ENCODE results near the gene PNLIP. TPM values are rescaled to one million over a fixed set of nuclear protein-coding genes. Genes with fewer than 3 reads are reported as not detected.

The PNLIP gene
- total RNA-seq, 4 donors from 2014 or later: not detected

DNA sequence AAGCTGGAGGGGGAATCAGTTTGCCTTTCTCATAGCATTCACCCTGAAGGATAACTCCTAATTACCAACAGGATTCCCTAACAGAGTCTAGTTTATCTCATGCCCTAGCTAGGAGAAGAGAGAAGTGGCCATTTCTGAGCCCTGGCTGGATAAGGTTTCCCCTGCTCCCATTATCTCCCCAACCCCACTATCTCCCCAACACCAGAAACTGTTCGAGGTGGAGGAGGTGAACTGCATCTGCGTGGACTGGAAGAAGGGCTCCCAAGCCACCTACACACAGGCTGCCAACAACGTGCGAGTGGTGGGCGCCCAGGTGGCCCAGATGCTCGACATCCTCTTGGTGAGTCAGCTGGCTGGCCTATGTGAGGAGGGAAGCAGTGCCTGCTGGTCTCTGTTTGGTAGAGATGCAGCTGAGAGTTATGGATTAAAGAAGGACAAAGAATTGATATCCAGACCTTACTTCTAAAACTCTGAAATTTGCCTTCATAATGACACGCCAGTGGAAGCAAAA lies 48.8 kb downstream of the PNLIP start:
- TF ChIP-seq, protein P1, sequence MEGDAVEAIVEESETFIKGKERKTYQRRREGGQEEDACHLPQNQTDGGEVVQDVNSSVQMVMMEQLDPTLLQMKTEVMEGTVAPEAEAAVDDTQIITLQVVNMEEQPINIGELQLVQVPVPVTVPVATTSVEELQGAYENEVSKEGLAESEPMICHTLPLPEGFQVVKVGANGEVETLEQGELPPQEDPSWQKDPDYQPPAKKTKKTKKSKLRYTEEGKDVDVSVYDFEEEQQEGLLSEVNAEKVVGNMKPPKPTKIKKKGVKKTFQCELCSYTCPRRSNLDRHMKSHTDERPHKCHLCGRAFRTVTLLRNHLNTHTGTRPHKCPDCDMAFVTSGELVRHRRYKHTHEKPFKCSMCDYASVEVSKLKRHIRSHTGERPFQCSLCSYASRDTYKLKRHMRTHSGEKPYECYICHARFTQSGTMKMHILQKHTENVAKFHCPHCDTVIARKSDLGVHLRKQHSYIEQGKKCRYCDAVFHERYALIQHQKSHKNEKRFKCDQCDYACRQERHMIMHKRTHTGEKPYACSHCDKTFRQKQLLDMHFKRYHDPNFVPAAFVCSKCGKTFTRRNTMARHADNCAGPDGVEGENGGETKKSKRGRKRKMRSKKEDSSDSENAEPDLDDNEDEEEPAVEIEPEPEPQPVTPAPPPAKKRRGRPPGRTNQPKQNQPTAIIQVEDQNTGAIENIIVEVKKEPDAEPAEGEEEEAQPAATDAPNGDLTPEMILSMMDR (IDR thresholded peaks at IDR 0.05; ENCODE audit: low read depth): no peak

DNA sequence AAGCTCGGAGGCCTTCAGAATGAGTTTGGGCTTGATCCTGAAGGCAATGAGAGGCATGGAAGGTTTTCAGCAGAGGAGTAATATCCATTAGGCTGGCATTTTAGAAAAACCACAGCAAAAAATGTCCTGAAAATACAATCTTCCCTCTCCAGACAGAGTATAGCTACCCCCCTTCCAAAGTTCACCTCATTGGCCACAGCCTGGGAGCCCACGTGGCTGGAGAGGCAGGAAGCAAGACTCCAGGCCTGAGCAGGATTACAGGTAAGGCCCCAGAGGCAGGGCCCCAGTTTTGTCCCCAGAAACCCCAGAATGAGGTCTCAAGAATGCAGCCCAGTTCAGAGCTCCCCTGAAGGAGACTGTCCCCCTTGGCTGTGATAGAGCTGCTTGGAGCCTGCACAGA lies 50.3 kb downstream of the PNLIP start:
- TF ChIP-seq, protein P1 (IDR thresholded peaks at IDR 0.05; ENCODE audit: low read depth): no peak

DNA sequence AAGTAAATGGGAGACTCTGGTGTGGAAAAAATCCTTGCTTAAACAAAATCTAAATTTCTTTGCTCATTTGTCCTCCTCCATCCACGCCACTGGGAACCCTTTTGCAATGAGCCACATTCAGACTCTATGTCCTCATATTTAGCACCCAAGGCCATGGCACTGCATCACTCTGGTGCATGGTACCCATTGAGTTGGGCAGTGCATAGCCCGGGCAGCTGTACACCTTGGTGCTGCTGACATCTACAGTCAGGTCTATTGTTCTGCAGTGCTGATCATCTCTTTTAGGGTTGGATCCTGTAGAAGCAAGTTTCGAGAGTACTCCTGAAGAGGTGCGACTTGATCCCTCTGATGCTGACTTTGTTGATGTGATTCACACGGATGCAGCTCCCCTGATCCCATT lies 51.8 kb downstream of the PNLIP start:
- TF ChIP-seq, protein P1 (IDR thresholded peaks at IDR 0.05; ENCODE audit: low read depth): no peak

DNA sequence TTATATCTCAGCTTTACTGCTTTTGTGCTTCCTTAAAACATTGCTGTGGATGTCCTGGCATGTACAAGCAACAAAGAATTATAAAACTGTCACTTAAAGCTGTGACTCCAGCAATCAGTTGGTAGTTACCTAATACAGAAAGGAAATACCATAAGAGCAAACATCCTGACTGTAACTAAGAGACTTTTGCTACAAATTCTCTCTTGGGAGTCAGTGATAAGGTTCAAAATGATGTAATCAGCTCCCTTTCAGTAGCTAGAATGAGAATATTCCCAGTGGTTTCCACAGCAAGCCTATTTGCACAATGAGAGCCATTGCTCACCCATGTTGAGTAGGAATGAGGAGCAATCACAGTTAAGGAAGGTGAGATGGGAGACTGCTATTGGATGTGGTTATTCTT lies 52.6 kb downstream of the PNLIP start:
- TF ChIP-seq, protein P1 (IDR thresholded peaks at IDR 0.05; ENCODE audit: low read depth): no peak

DNA sequence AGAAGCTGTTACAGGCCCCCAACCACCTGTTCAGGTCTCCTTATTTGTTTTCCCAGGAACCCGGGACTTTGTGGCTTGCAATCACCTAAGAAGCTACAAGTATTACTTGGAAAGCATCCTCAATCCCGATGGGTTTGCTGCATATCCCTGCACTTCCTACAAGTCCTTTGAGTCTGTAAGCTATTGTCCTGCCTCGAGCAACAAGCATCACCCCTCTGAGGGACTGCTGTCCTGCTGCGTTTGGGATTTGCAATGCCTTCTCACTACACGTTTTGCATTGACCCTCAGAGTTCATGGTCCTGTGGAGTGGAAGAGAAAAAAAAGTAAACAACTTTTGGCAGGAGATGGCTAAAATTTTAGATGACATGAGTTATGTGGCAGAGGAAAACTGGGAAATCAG lies 54.3 kb downstream of the PNLIP start:
- TF ChIP-seq, protein P1 (IDR thresholded peaks at IDR 0.05; ENCODE audit: low read depth): no peak

DNA sequence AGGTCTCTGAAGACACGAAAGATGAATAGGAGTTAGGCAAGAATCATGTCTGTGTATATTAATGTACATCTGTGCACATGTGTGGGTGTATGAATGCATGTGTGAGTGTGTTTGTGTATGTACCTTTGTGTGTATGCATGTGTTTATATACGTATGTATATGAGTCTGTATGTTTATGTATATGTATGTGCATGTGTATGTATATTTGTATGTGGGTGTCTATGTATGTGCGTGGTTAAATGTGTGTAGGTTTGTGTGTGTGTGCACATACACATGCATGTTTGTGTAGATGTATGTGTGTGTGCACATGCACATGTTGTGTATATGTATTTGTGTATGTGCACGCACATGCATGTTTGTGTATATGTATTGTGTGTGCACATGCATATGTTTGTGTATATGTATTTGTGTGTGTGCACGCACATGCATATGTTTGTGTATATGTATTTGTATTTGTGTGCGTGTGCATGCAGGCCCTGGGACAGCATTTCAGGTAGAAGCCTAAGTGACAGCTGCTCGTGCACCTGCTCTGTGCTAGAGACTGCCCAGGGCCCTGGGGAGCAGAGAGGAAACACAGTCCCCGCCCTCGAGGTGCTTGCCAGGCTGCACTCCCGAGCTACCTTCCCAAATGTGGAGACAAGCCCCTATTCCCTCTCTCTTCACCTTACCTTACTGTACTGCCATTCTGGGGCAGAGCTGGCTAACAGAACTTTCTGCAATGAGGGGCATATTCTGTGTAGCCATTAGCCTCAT lies 57.1 kb downstream of the PNLIP start:
- TF ChIP-seq, protein P1 (IDR thresholded peaks at IDR 0.05; ENCODE audit: low read depth): no peak

DNA sequence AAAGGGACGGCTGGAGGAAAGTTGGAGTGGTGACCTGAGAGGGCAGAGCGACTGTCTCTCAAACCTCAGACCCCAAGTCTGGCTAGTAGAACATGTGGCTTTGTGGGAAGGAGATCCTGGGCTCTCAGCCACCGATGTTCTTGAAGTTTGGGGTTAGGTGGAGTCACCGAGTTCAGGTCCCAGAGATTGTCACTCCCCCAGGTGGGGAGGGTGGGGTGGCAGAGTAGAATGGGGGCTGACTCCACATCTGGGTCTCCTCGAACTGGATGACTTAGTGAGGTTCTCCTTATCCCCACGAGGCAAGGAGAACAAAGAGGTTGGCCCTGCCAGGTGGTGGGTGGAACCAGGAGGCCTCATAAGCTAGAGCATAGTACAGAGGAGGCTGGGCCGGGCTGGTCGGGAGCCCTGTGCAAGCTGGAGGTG lies 60.3 kb downstream of the PNLIP start:
- TF ChIP-seq, protein P1 (IDR thresholded peaks at IDR 0.05; ENCODE audit: low read depth): no peak

Data from subcutaneous adipose tissue (tissue), 4 donors.